NCI-H2107 (cell line): ENCODE measurements around the gene TPST1.
"Not testable (repeated sequence)": the region's sequence is repeated elsewhere in the genome, so short reads cannot be mapped to it uniquely, and the experiment has no call there.

Experiments used
- DNase-seq: peaks from one replicate; lab custom pipeline; 2025; lab: John Stamatoyannopoulos, UW

TPST1 gene

GRCh38 chr7:66331883-66332282 is 126.7 kb downstream of the TPST1 start:
- no peak for DNase-seq

- DNase-seq: no peak
These were observed 128.3 kb downstream of the TPST1 start for GRCh38 chr7:66333443-66333842.

DNA sequence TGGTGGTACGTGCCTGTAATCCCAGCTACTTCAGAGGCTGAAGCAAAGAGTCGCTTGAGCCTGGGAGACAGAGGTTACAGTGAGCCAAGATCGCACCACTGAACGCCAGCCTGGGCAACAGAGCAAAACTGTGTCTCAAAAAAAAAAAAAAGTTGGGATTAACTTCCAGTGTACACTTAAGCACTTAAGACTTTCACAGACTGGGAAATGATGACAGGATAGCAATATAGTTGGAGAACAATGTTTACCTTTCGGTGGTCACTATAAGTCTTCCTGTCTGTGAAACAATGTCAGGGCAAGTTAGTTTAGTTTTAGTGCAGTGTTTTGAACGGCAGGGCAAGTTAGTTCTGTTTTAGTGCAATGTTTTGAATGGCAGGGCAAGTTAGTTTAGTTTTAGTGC is 130.2 kb downstream of the TPST1 start:
- DNase-seq: no peak

DNA sequence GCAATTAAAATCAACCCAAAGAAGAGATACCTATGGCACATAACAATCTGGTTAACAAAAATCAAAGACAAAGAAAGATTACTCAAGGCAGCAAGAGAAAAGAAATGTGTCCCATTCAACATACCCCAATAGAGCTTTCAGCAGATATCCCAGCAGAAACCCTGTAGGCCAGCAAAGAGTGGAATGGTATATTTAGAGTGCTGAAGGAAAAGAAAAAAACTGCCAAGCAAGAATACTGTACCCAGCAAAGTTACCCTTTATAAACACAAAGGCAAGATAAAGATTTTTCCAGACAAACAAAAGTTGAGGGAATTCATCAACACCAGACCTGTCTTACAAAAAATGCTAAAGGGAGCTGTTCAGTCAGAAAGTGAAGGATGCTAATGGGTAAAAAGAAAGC is 131.6 kb downstream of the TPST1 start:
- no peak for DNase-seq

DNA sequence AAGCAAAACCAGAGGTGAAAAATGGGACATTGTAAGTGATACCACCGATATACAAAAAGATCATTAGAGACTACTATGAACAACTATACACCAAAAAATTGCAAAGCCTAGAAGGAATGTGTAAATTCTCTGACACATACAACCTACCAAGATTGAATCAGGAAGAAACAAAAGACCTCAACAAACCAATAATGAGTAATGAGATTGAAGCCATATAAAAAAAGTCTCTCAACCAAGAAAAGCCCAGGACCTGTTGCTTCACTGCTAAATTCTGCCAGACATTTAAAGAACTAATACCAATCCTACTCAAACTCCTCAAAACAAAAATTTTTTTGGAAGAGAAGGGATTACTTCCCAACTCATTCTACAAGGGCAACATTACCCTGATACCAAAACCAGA is 134.0 kb downstream of the TPST1 start:
- no peak for DNase-seq

- no peak for DNase-seq
These were observed 139.0 kb downstream of the TPST1 start for GRCh38 chr7:66344166-66344565.

DNA sequence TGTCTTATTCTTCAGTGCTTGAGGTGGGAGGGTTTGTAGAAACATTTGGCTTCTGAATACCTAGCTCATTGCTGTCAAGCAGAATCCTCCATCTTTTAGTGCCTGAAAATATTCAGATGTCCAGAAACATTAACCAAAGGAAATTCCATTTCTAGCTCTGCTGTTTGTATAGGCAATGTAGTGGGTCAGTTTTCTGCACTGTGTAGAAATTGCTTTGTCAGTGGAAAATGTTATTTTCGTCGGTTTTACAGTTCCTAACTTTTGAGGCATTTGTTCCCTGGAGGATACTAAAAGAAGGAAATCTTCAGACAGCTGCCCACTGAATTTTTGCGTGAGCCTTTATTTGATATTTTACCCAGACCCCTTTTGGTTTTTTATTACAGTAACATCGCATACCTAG is 143.4 kb downstream of the TPST1 start:
- no peak for DNase-seq

DNA sequence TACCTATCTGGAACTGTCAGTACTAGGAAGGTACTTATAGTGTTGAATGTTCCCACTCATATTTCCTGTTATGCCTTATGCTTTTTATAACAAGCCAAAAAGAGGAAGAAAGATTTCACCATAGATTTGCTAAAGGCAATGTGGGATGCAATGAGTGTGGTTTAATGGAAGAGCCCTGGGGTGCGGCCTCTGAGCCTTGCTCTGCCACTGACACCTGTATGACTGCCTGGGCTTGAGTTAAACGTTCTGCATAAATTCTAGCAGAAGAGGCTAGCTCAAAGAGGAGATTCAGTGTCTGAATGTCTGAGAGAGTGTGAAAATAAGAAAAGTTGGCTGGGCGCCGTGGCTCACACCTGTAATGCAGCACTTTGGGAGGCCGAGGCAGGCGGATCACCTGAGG is 143.8 kb downstream of the TPST1 start:
- DNase-seq: no peak

DNA sequence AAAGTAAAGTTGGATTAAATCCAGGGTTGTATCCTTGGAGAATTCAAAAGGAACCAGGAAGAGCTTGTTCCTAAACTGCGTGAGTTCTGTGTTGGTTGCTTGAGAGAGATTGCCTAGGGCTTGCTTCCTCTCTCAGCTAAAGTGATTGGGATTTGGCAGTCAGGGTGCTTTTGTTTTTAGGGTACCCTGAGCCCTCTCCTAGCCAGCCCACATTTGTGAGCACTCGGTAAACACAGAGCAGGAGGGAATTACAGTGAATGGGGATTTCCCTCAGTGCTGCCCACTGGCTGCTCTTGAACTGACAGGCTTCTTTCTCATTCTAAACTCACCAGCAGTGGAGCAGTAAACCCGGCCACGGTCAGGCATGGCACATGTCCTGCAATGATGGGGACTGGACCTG is 146.9 kb downstream of the TPST1 start:
- DNase-seq: no peak

GRCh38 chr7:66353547-66353946 is 148.4 kb downstream of the TPST1 start:
- DNase-seq: no peak

DNA sequence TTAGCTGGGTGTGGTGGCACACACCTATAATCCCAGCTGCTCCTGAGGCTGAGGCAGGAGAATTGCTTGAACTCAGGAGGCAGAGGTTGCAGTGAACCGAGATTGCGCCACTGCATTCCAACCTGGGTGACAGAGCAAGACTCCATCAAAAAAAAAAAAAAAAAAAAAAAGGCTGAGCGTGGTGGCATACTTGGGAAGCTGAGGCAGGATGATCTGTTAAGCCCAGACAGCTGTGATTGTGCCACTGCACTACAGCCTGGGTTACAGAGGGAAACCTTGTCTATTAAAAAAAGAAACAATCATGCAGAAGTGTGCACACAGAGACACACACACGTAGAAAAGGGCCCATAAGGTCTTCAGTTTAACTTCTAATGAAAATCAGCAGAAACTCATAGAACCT is 150.6 kb downstream of the TPST1 start:
- no peak for DNase-seq

GRCh38 chr7:66356277-66356721 is 151.2 kb downstream of the TPST1 start:
- DNase-seq: no peak

GRCh38 chr7:66357087-66357486 is 152.0 kb downstream of the TPST1 start:
- no peak for DNase-seq

DNA sequence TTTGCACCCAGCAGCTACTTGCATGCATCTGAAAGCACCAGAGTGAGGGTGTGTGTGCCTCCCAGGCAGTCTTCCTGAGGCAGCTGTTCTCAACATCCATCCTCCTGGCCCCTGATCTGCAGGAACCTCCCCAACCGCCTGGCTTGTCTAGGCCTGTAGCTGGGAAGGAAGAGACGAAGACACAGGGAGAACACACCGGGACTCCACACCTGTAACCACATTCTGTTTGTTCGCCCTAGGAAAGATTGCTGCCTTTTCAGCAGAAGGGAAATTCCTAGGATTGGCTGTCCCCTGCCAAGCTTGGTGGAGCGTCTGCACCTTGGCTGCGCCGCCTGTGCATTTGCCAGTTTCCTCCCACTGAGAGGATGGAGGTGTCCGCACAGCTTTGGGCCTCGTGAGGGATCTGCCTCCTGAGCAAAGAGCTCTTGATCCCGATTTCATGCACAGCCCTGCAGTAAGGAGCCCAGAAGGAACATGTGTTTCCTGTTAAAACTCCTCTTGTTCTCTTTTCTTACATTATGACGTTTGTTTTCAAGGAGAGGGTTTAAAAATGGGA is 154.6 kb downstream of the TPST1 start:
- no peak for DNase-seq

DNA sequence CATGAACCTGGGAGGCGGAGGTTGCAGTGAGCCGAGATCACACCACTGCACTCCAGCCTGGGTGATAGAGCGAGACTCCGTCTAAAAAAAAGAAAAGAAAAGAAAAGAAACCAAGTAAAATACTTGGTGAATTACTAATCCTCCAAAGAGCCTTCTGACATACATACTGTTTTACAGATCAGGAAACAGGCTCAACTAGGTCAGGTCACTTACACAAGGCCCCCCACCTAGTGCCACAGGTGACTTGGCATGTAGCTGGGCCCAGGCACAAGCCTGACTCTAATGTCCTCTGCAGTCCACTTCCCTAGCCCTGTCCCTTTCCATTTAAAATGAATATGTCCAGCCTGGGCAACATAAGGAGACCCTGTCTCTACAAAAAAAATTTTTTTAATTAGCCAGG is 157.0 kb downstream of the TPST1 start:
- DNase-seq: no peak

GRCh38 chr7:66363635-66364034 is 158.5 kb downstream of the TPST1 start:
- no peak for DNase-seq

DNA sequence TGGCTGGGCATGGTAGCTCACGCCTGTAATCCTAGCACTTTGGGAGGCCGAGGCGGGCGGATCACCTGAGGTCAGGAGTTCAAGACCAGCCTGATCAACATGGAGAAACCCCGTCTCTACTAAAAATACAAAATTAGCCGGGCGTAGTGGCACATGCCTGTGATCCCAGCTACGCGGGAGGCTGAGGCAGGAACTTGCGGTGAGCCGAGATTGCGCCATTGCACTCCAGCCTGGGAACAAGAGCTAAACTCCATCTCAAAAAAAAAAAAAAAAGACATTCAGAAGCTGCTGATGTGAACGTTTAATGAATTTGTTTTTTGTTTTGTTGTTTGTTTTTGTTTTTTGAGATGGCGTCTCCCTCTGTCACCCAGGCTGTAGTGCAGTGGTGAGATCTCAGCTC is 159.9 kb downstream of the TPST1 start:
- not testable (repeated sequence) for DNase-seq

DNA sequence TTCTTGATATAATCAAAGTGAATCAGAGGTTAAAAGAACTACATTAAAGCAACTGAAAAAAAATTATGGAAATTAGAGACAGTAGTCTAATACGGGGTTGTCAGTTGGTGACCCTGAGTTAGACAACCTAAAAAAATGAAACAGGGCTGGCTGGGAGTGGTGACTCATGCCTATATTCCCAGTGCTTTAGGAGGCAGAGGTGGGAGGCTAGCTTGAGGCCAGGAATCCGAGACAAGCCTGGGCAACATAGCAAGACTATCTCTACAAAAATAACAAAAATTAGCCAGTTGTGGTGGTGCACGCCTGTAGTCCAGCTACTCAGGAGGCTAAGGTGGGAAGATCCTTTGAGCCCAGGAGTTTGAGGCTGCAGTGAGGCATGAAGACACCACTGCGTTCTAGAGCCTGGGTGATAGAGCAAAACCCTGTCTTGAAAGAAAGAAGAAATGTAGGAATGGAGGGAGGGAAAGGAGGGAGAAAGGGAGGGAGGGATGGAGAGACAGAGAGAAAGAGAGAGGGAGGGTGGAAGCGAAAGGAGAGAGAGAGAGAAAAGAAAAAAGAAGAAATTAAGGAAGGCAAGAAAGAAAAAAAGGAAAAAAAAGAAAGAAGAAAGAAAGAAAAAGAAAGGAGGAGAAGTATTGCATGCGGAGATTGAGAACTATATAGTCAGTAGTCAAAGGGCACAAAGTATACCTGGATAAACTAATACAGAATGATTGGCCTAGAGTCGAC is 166.1 kb downstream of the TPST1 start:
- DNase-seq: no peak

- not testable (repeated sequence) for DNase-seq
These were observed 169.2 kb downstream of the TPST1 start for GRCh38 chr7:66374141-66374840.

DNA sequence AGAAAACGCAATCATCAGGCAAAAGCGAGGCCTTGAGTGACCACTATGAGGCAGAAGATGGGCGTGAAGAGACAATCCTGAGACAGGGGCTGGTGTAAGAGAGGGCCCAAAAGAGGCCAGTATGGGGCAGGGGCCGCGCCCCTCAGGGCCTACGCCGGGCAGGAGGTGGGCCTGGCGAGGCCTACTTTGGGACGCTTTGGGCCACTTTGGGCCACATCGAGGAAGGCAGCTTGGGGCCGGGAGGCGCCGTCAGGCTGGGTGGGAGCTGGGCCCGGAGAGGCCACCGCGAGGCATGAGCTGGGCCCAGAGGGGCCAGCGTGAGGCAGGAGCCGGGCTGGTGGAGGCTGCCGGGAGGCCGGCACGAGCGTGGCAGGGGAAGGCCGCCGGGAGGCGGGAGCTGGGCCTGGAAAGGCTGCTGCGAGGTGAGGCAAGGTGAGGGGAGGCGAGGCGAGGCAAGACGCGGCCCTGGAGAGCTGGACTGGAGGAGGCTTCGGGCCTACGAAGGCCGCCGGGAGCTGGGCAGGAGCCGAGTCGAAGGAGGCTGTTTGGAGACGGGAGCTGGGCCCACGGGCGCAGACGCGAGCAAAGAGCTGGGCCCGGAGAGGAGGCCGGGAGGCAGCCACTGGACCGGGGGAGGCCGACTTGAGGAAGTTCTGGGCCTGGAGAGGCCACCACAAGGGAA is 171.3 kb downstream of the TPST1 start:
- DNase-seq: no peak

GRCh38 chr7:66377045-66377444 is 171.9 kb downstream of the TPST1 start:
- DNase-seq: no peak

GRCh38 chr7:66377714-66378113 is 172.6 kb downstream of the TPST1 start:
- no peak for DNase-seq
